Measurements from ENCODE around the gene C1D.

The C1D gene

GRCh38 chr2:68091439-68092034, 28.7 kb upstream of the C1D start:
- no peak for TF ChIP-seq CTCF (conservative IDR thresholded peaks at IDR 0.05; ENCODE audit: low read depth, low read length)
- H3K4me2 ChIP-seq = no peak overlapping the region
- no peaks in the 10 kb centered on the region for H3K36me3 ChIP-seq (ENCODE audit: insufficient read depth)
- no peaks in the 10 kb centered on the region for H3K79me2 ChIP-seq (ENCODE audit: insufficient read depth, low read depth)
- H3K27me3 ChIP-seq (ENCODE audit: insufficient read depth, low read depth) = no peaks in the 10 kb centered on the region
- no peak overlapping the region for H3K27ac ChIP-seq
- H4K20me1 ChIP-seq (ENCODE audit: insufficient read depth) = no peaks in the 10 kb centered on the region
- H3K9ac ChIP-seq = no peak overlapping the region
- no peak overlapping the region for H2AFZ ChIP-seq (ENCODE audit: low read depth)
- no peak overlapping the region for H3K4me3 ChIP-seq (IDR thresholded peaks at IDR 0.05; ENCODE audit: insufficient read depth, low read depth, low read length)
- no peaks in the 10 kb centered on the region for H3K4me1 ChIP-seq (ENCODE audit: low read depth, poor library complexity, severe bottlenecking)

GRCh38 chr2:68089961-68090360, 27.2 kb upstream of the C1D start:
- Histone ChIP-seq H3K9ac (no peak overlapping the region), H3K79me2 (ENCODE audit: insufficient read depth, low read depth) (no peaks in the 10 kb centered on the region), H4K20me1 (ENCODE audit: insufficient read depth) (no peaks in the 10 kb centered on the region), H3K4me2 (no peak overlapping the region), H3K36me3 (ENCODE audit: insufficient read depth) (no peaks in the 10 kb centered on the region), H3K4me1 (ENCODE audit: low read depth, poor library complexity, severe bottlenecking) (no peaks in the 10 kb centered on the region), H3K4me3 (IDR thresholded peaks at IDR 0.05; ENCODE audit: insufficient read depth, low read depth, low read length) (no peak overlapping the region), H3K27me3 (ENCODE audit: insufficient read depth, low read depth) (no peaks in the 10 kb centered on the region), H2AFZ (ENCODE audit: low read depth) (no peak overlapping the region), H3K27ac (no peak overlapping the region)
- TF ChIP-seq CTCF (conservative IDR thresholded peaks at IDR 0.05; ENCODE audit: low read depth, low read length) = no peak

GRCh38 chr2:68088940-68089339, 26.1 kb upstream of the C1D start:
- H3K4me3 ChIP-seq (IDR thresholded peaks at IDR 0.05; ENCODE audit: insufficient read depth, low read depth, low read length) = no peak overlapping the region
- H3K4me1 ChIP-seq (ENCODE audit: low read depth, poor library complexity, severe bottlenecking) = no peaks in the 10 kb centered on the region
- no peak overlapping the region for H3K9ac ChIP-seq
- H4K20me1 ChIP-seq (ENCODE audit: insufficient read depth) = no peaks in the 10 kb centered on the region
- H3K36me3 ChIP-seq (ENCODE audit: insufficient read depth) = no peaks in the 10 kb centered on the region
- H2AFZ ChIP-seq (ENCODE audit: low read depth) = no peak overlapping the region
- no peak overlapping the region for H3K27ac ChIP-seq
- H3K4me2 ChIP-seq = no peak overlapping the region
- TF ChIP-seq CTCF (conservative IDR thresholded peaks at IDR 0.05; ENCODE audit: low read depth, low read length) = no peak
- no peaks in the 10 kb centered on the region for H3K27me3 ChIP-seq (ENCODE audit: insufficient read depth, low read depth)
- H3K79me2 ChIP-seq (ENCODE audit: insufficient read depth, low read depth) = no peaks in the 10 kb centered on the region

- Histone ChIP-seq H3K36me3 (ENCODE audit: insufficient read depth) (no peaks in the 10 kb centered on the region), H4K20me1 (ENCODE audit: insufficient read depth) (no peaks in the 10 kb centered on the region), H3K4me1 (ENCODE audit: low read depth, poor library complexity, severe bottlenecking) (peaks cover 17% of the 10 kb centered on the region), H3K4me3 (IDR thresholded peaks at IDR 0.05; ENCODE audit: insufficient read depth, low read depth, low read length) (no peak overlapping the region), H2AFZ (ENCODE audit: low read depth) (no peak overlapping the region), H3K79me2 (ENCODE audit: insufficient read depth, low read depth) (no peaks in the 10 kb centered on the region), H3K27me3 (ENCODE audit: insufficient read depth, low read depth) (no peaks in the 10 kb centered on the region), H3K27ac (no peak overlapping the region), H3K9ac (no peak overlapping the region), H3K4me2 (no peak overlapping the region)
- TF ChIP-seq CTCF (conservative IDR thresholded peaks at IDR 0.05; ENCODE audit: low read depth, low read length) = no peak
Observed at GRCh38 chr2:68086166-68086565, 23.4 kb upstream of the C1D start.

Measured in KMS-11 (cell line).